HTERT RPE-1 (cell line): ENCODE data around the gene WIPI1.
"Not testable (repeated sequence)": the region's sequence is repeated elsewhere in the genome, so short reads cannot be mapped to it uniquely, and the experiment has no call there.

Experiments
- in situ Hi-C: fragments of 300-500 bp; cut with MboI; formaldehyde crosslinking; loops from 4 replicates; pipeline ENCODE4 v1.14.3; 2020; ENCODE audit warnings: low sequenced_read_pairs

WIPI1 gene

DNA sequence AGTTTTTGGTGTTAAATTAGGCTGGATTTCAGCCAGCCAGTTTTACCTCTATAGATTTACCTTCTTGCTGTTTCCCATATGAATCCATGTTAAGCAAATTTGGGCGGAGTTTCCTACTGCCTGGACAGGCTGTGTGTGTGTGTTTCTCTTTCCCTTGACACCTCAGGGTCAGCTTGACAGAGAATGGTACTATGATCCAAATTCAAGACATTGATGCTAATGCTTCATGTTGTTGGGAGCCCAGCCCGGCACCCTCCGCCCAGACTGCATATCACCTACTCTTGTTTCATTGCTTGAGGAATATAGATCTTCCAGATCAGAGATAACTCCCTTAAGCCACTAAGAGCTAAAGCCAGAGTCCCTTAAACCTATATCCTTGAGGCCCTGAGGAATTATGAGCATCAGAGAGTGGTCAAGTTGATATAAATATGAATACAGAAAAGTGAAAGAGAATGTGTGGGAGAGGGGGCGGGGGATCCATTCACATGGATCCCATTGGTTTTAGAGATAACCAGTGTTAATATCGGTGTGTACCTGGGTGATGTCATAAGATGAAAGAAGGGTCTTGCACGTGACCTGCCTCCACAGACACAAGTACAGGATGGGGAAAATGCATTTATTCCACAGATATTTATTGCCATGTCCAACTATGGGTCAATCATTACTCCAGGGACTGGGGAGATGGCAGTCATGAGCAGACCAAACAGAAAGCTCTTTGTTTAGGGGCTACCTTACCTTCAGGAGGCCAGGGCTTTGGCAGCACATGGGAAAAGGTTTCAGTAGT is 69.7 kb downstream of the WIPI1 start:
- in situ Hi-C loops, result no loop called here

DNA sequence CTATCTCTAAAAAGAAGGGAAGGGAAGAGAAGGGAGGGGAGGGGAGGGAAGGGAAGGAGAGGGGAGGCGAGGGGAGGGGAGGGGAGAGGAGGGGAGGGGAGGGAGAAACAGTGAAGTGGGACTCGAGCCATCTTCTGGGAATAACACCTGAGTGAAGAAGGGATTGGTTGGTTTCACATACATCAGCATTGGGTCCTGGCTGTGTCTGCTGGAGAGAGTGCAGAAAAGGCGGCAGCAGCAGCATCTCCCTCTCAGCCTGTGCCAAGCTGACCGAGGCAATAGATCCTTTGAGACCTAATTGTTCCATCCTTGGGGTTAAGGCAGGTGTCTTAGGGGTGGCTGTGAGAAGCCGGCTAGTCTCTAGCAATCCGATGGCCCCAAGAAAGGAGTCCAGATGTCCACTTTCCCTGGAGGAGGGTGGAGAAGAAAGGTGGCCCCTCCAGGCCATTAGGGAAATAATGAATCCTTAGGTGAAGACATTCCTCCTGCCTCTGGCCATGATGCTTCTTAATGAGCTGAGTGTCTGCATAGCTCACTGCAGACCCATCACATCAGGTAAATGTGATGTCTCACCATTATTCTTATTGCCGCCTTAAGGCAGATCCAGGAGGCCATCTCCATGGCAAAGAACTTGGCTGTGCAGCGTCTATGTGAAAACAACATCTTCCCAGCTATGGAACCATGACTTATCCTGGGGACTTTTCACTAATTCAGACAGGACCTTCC is 71.6 kb downstream of the WIPI1 start:
- in situ Hi-C loops, result no loop called here

DNA sequence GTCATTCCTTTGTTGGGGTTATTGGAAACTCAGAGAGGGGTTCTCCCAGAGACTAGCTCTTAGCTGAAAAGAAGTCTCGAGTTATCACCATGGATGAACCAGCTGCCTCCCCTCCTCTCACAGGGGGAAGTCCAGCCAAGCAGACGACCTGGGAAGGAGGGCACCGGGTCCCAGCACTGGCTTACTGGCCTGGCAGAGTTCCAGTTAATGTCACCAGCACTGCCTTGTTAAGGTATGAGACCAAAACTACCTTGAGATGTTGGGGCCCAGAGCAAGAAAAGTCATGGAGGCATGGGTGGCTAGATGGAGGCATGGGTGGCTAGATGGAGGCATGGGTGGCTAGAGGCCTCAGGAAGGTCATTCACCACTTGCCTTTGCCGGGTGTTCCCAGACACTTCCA is 72.4 kb downstream of the WIPI1 start:
- in situ Hi-C loops, result no loop called here

DNA sequence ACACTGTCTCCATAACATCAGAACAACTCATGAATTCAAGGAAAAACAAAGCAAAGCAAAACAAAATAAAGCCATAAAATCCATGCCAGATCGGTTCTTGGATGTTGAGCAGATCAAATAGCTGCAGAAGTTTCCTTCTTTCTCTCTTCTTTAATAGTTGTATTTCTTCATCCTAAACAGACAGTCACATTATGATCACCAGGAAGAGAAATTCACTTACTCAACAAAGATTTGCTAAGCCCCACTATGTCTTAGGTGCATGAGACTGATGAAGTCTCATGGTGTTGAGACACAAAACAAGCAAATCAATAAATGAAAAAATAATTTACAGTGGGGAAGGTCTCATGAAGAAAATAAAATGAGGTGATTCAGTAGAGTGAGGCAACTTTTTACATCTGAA is 72.8 kb downstream of the WIPI1 start:
- in situ Hi-C loops, result no loop called here

DNA sequence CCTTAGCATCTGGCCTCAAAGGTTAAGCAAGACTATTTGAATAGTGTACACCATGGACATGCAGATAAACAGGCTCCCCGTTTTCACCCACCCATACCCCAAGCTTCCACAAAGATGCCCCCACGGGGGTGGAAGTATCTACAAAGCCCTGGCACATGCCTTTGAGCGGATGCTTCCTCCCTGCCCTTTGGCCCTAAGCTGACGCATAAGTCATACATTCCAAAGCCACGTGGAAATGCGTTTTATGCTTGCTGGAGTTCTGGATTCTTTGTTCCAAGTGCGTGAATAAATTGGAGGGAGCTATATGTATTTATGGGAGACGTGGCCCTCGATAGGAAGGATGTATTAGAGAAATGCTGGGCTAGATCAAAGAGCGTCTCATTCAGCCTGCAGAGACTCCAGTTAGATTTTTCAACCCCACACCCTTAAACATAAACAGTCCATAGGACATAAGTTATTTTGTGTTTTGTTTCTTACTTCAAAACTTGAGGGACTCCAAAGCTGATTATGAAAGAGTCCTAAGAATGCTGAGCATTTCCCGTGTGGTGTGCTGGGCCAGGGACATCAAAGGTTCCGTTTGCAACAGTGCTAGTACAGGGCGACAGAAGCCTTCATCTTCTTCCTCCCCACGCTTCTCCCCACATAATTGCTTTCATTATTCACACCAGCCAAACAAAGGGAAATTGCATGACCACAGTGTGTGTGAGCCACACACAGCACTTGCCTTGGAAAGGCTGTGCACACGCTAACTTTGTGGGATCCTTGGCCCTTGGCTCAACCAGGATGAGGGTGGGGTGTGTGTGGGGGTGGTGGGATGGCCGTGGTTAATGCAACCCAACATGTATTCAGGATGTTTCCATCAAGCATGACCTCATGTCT is 73.6 kb downstream of the WIPI1 start:
- in situ Hi-C loops, result no loop called here

DNA sequence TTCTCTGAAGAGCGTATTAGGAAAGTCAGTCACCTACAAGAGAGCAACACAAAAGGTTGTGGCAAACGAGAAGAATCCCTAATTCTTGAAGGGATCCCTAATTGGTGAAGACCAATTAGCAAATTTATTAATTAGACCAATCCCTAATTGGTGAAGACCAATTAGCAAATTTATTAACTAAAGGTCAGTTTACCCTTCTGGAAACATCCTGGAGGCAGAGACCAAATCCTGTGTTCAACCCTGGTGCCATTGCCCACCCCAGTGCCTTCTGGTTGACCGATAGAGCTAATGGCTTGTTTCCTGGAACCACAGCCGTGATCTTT is 74.2 kb downstream of the WIPI1 start:
- in situ Hi-C loops, result no loop called here

DNA sequence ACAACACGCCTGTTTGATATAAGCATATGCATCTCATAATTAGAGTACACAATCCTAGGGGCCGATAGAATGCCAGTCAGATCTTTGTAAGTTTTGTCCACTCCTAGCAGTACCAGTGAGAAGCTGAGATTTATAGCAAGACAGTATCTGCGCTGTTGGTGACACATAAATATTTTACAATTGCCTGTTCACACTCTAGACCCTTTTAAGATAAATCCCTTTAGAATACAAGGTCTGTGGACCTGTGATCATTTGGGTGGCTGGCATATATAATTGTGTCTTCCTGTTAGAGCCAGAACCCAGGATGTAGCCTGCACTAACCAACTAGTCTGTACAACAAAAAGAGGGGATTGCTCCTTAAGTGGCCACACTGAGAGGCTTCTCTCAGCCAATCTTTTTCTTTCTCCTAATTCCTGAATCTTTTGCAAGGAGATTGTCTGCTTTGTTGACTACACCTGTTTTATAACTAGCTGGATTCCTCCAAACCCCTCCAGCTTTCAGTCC is 74.7 kb downstream of the WIPI1 start:
- in situ Hi-C loops, result no loop called here

DNA sequence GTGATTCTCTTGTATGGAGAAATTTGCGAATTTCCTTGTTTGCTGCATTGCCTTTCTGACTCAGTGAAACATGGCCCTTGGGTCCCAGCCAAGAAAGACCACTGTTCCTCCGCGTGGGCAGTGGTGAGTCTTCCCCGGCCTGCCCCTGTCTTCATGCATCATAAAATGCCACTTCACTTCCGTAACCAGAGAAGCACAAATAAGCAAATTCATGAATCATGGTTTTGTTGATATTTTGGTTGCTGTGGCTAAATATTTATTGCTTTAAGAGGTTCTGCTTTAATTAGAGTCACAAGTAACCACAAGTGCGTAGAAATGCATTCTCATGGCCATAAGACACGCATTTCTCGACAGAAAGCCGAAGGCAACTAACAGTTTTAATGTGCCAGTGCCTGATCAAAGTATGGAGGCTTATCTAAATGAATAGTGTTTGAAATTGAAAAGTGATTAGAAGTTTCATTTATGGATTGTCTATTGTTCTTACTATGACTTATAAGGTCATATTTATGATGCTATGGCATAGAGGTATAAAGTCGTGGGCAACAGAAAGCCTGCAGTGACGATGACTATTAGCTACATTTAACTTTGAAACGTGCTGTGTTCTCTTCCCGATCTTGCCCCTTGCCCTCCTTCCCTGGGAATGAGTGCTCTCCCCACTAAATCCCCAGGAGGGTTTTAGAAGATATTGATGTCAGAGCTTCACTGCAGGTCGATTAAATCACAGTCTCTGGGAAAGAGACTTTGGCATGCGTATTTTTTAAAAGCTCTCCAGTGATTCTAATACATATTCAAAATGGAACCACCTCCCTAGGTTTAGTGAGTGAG is 76.0 kb downstream of the WIPI1 start:
- in situ Hi-C loops, result no loop called here

DNA sequence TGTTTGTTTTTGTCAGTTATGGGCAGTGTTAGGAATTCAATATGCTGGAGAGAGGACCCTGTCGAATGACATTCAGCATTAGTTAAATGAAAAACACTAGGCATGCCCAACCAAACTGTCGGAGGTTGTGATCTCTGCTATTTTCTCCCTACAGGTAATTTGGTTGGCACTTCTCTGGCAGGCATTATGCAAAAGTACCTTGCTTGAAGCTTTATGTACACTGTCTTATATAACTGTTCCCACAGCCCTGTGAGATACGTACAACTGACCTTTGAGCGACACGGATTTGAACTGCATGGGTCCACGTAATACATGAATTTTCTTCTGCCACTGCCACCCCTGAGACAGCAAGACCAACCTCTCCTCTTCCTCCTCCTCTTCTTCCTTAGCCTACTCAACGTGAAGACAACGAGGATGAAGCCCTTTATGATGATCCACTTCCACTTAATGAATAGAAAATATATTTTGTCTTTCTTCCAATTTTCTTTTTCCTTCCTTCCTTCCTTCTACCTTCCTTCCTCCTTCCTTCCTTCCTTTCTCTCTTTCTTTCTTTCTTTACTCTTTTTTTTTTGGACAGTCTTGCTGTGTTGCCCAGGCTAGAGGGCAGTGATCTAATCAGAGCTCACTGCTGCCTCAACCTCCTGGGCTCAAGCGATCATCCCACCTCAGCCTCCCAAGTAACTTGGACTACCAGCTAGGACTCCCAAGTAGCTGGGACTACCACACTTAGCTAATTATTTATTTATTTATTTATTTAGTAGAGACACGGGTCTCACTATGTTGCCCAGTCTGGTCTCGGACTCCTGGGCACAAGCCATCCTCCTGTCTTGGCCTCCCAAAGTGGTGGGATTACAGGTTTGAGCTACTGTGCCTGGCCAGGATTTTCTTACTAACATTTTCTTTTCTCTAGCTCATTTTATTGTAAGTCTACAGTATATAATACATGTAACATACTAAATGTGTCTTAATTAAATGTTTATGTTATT is 77.3 kb downstream of the WIPI1 start:
- in situ Hi-C loops, result no loop called here

DNA sequence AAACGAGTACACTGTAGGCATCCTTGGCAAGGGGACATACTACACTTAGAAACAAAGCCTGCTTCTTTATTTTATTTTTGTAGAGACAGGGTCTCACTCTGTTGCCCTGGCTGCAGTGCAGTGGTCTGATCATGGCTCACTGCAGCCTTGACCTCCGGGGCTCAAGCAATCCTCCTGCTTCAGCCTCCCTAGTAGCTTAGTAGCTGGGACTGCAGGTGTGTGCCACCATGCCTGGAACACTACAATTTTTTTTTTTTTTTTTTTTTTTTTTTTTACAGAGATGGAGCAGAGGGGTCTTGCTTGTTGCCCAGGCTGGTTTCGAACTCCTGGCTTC is 78.2 kb downstream of the WIPI1 start:
- in situ Hi-C loops, result no loop called here

DNA sequence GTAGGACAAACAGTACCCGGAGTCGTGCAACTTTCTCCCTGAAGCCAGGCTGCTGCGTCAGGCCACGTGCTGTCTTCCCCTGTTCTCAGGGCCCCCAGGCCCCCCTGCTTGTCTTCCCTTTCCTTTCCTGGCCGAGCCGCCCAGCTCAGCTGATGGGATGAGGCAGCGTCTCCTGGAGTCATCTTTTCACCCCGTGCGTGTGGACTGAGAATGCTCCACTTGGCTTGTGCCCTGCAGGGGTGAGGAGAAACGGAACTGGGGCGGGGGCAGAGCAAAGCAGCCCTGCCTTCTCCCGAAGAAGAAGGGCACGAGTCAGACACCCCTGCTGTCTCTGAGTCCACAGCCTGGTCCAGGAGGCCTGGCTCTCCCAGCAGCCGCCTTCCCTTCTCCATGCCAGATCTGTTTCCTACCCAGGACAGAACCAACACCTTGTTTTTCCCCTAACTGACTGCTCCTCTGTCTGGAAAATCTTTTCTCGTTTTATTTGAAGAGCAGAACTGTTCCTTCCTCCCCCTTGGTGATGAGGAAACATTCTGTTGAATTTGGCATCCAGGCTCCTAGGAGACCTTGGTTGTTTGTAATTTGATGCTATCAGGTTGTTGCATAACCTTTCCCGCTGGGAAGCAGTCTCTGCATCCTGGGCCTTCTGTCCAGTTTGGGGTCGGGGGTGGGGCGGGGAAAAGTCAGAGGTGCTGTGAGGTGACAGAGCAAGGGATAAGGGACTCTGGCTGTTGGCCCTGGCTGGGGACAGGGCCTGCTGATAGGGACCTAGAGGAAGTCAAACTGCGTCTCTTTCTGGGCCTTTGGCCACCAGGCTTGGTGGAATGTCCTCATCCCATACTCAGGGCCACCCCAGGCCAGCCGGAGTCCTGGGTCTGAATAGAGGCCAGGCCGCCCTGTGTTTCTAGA is 78.8 kb downstream of the WIPI1 start:
- in situ Hi-C loops, result no loop called here

DNA sequence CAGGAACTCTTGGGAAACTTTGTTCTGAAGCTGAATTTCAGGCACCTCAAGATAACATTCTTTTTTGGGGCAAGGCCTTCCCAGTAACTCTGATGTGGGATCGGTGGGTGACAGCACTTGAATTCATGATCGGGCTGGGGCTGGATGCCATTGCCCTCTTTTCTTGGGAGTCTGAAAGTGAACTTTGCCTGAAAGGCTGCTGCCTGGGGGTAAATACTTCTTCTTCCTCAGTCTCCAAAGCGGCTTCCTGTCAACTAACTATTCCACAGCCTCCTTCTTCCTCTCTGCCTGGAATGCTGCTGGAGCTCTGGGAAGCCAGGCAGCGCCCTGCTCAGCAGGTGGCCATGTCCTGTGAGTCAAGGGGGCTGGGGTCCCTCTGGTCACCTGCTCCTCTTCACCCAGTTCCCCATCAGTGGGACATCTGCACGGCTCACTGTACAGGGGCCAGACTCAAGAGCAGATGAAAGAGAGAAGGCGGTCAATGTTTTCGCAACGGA is 79.5 kb downstream of the WIPI1 start:
- in situ Hi-C loops, result no loop called here

DNA sequence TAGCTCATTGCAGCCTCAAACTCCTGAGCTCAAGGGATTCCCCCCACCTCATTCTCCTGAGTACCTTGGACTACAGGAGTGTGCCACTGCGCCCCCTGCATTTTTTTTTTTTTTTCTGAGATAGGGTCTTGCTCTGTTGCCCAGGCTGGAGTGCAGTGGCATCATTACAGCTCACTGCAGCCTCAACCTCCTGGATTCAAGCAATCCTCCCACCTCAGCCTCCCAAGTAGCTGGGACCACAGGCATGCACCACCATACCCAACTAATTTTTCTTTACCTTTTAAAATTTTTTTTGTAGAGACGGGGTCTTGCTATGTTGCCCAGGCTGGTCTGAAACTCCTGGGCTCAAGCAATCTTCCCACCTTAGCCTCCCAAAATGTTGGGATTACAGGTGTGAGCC is 81.1 kb downstream of the WIPI1 start:
- in situ Hi-C loops, result not testable (repeated sequence)

DNA sequence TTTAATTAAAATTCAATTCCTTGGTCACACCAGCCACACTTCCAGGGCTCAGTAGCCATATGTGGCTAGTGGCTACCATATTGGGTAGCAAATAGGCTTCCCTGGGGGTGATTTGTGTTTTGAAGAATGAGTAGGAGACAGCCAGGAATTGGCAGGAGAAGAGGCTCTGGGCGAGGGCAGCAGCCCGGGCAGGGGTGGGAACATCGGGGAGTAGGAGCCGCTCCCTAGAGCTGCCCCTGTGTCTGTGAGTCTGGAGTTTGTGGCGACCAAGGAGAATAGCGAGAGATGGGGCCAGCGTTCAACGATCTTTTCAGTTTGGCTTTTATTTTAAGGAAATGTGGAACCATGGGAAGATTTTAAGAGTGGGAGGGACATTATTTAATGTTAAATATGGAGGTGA is 81.7 kb downstream of the WIPI1 start:
- in situ Hi-C loops, result no loop called here
